Ramos (cell line): Measurements from ENCODE around the gene SRSF3.

ENCODE experiments used
- in situ Hi-C: fragments of 300-500 bp; cut with MboI; formaldehyde crosslinking; loops from one replicate; pipeline ENCODE4 v1.14.3; 2022; ENCODE audit warnings: low sequenced_read_pairs; ENCODE audit not compliant: unreplicated experiment

The SRSF3 gene

GRCh38 chr6:36594029-36594815 is at the start of gene SRSF3:
Gene SRSF3, plus strand, starts transcription at chr6:36594362. Its CDS starts 2,401 bp downstream, at chr6:36596763.
- in situ Hi-C loops, result no loop called here

- in situ Hi-C loops, result no loop called here
Measured at GRCh38 chr6:36545767-36546307, 48.3 kb upstream of the SRSF3 start.

- in situ Hi-C loops, result no loop called here
Measured at GRCh38 chr6:36546308-36546919, 47.7 kb upstream of the SRSF3 start.

- in situ Hi-C loops, result no loop called here
Measured at GRCh38 chr6:36546920-36547645, 47.1 kb upstream of the SRSF3 start, which contains the start of gene STK38. Gene STK38, minus strand, starts transcription at chr6:36547479. Its CDS starts 7,277 bp downstream, at chr6:36540202.

GRCh38 chr6:36547646-36548400 is 46.3 kb upstream of the SRSF3 start:
- in situ Hi-C loops, result no loop called here

- in situ Hi-C loops, result no loop called here
Measured at GRCh38 chr6:36548401-36548743, 45.8 kb upstream of the SRSF3 start.

- in situ Hi-C loops, result no loop called here
Measured at GRCh38 chr6:36550473-36551000, 43.6 kb upstream of the SRSF3 start.

- in situ Hi-C loops, result no loop called here
Measured at GRCh38 chr6:36555750-36556252, 38.4 kb upstream of the SRSF3 start.

GRCh38 chr6:36556281-36556680 is 37.9 kb upstream of the SRSF3 start:
- in situ Hi-C loops, result no loop called here

- in situ Hi-C loops, result no loop called here
Measured at GRCh38 chr6:36559011-36559793, 35.0 kb upstream of the SRSF3 start.

- in situ Hi-C loops, result no loop called here
Measured at GRCh38 chr6:36560822-36561221, 33.3 kb upstream of the SRSF3 start.

GRCh38 chr6:36563237-36563927 is 30.8 kb upstream of the SRSF3 start:
- in situ Hi-C loops, result no loop called here

- in situ Hi-C loops, result no loop called here
Measured at GRCh38 chr6:36563928-36564284, 30.3 kb upstream of the SRSF3 start.

- in situ Hi-C loops, result no loop called here
Measured at GRCh38 chr6:36566418-36566905, 27.7 kb upstream of the SRSF3 start.

GRCh38 chr6:36570264-36570663 is 23.9 kb upstream of the SRSF3 start:
- in situ Hi-C loops, result no loop called here

GRCh38 chr6:36571122-36572043 is 22.8 kb upstream of the SRSF3 start:
- in situ Hi-C loops, result no loop called here
